Measurements from ENCODE around the gene MAN1C1.

The MAN1C1 gene

DNA sequence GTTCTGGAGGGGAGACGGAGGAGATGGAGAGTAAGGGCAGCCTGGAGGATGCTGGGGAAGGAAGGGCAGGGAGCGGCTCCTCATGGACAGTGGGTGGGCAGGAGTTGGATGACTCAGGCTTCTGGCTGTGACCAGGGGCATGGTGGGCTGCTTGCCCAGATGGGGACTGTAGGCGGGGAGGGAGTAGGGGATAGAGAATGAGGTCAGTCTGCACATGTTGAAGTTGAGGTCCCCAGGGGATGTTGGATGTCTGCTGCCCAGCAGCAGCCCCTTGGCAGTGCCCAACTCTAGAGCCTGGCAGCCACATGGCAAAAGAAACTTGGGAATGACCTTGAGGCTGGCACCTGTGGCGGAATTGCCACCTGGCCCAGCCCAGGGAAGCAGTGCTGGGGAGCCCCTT is 189.8 kb downstream of the MAN1C1 start:
- no peaks in the 10 kb centered on the region for H3K36me3 ChIP-seq (ENCODE audit: control insufficient read depth, insufficient read depth, low read length)
- H3K9me3 ChIP-seq (ENCODE audit: control insufficient read depth, low read length): no peaks in the 10 kb centered on the region
- no peak overlapping the region for H3K9ac ChIP-seq
- H3K27me3 ChIP-seq (ENCODE audit: control insufficient read depth, insufficient read depth, low read length): no peaks in the 10 kb centered on the region
- H3K79me2 ChIP-seq: no peaks in the 10 kb centered on the region
- no peaks in the 10 kb centered on the region for H3K4me1 ChIP-seq
- no peak overlapping the region for H3K4me3 ChIP-seq (ENCODE audit: low read depth, low read length)
- TF ChIP-seq CTCF (IDR thresholded peaks at IDR 0.05): no peak
- no peak overlapping the region for H3K4me2 ChIP-seq (ENCODE audit: low read length)
- H3K27ac ChIP-seq: no peak overlapping the region
- H2AFZ ChIP-seq: no peak overlapping the region

DNA sequence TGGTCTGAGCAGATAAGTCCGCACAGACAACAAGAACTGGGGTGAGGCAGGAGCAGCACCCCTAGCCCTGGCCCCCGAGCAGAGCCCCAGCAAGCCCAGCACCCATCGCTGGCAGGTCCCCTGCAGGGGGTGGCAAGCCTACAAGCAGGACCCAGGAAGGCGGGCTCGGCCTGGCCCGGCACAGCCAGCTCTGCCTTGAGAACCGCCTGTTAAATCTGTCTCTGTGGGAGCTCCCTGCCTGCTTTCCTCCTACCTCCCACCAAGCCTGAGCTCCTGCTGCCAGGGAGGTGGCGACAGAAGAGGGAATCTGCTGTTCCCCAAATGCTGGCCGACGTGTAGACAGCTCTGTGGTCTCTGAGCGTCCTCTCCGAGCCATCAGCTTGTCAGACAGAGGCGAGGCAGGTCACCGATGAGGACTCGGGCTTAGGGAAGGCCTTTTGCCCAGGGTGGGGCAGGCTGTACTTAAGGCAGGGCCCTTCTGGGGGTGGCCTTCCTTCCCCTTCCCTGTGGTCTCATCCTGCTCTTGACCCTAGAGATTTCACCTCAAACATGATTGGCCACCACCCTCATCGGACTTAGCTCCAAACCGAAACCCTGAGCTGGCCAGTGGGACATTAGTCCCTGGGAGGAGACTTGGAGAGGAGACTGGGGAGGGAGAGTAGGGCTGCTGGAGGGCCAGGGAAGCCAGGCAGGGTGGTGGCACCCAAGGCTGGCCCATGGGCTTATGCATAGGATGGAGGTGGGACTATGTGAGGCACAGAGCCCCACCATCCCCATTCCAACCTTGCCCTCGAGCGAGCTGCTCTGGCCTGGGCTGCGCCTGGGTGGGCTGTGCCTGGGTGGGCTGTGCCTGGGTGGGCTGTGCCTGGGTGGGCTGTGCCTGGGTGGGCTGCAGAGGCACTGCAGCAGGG is 191.1 kb downstream of the MAN1C1 start:
- Histone ChIP-seq H3K4me2 (ENCODE audit: low read length) (no peak overlapping the region), H3K4me3 (ENCODE audit: low read depth, low read length) (no peak overlapping the region), H3K4me1 (no peaks in the 10 kb centered on the region), H3K27me3 (ENCODE audit: control insufficient read depth, insufficient read depth, low read length) (no peaks in the 10 kb centered on the region), H3K9me3 (ENCODE audit: control insufficient read depth, low read length) (no peaks in the 10 kb centered on the region), H3K36me3 (ENCODE audit: control insufficient read depth, insufficient read depth, low read length) (no peaks in the 10 kb centered on the region), H3K9ac (no peak overlapping the region), H3K79me2 (no peaks in the 10 kb centered on the region), H3K27ac (no peak overlapping the region), H2AFZ (no peak overlapping the region)
- TF ChIP-seq CTCF (IDR thresholded peaks at IDR 0.05): no peak

GRCh38 chr1:25808481-25809244 is 192.1 kb downstream of the MAN1C1 start:
- H3K4me1 ChIP-seq: no peaks in the 10 kb centered on the region
- H3K4me3 ChIP-seq (ENCODE audit: low read depth, low read length): no peak overlapping the region
- no peaks in the 10 kb centered on the region for H3K36me3 ChIP-seq (ENCODE audit: control insufficient read depth, insufficient read depth, low read length)
- H3K27me3 ChIP-seq (ENCODE audit: control insufficient read depth, insufficient read depth, low read length): no peaks in the 10 kb centered on the region
- no peak overlapping the region for H3K9ac ChIP-seq
- no peaks in the 10 kb centered on the region for H3K79me2 ChIP-seq
- no peak overlapping the region for H3K4me2 ChIP-seq (ENCODE audit: low read length)
- no peaks in the 10 kb centered on the region for H3K9me3 ChIP-seq (ENCODE audit: control insufficient read depth, low read length)
- no peak overlapping the region for H3K27ac ChIP-seq
- H2AFZ ChIP-seq: no peak overlapping the region
- TF ChIP-seq CTCF (IDR thresholded peaks at IDR 0.05): no peak

GRCh38 chr1:25809283-25809926 is 192.8 kb downstream of the MAN1C1 start:
- TF ChIP-seq CTCF (IDR thresholded peaks at IDR 0.05): no peak

More at GRCh38 chr1:25809283-25809926, 192.8 kb downstream of the MAN1C1 start:
- no peak overlapping the region for H3K4me2 ChIP-seq (ENCODE audit: low read length)
- H3K79me2 ChIP-seq: no peaks in the 10 kb centered on the region
- H3K27ac ChIP-seq: no peak overlapping the region
- H3K4me3 ChIP-seq (ENCODE audit: low read depth, low read length): no peak overlapping the region
- no peak overlapping the region for H2AFZ ChIP-seq
- H3K36me3 ChIP-seq (ENCODE audit: control insufficient read depth, insufficient read depth, low read length): no peaks in the 10 kb centered on the region
- no peaks in the 10 kb centered on the region for H3K4me1 ChIP-seq
- H3K9me3 ChIP-seq (ENCODE audit: control insufficient read depth, low read length): no peaks in the 10 kb centered on the region
- no peaks in the 10 kb centered on the region for H3K27me3 ChIP-seq (ENCODE audit: control insufficient read depth, insufficient read depth, low read length)
- no peak overlapping the region for H3K9ac ChIP-seq

All from parathyroid adenoma (tissue), 2 donors.